HG02973 (cell line): ENCODE data around the gene ANKRD60.
A peak's percentile ranks its signal among the peaks of the same experiment; 100 is the strongest.

Experiments used
- ATAC-seq: cut with Tn5 transposase; IDR thresholded peaks from one replicate; pipeline ENCODE4 v1.9.1; 2021; ENCODE audit warnings: moderate library complexity; ENCODE audit not compliant: unreplicated experiment

ANKRD60 gene

GRCh38 chr20:58224974-58225373 is 3.5 kb downstream of the ANKRD60 start:
- ATAC-seq: no peak

- ATAC-seq: no peak
These were observed 4.4 kb downstream of the ANKRD60 start for GRCh38 chr20:58224097-58224496.

- no peak for ATAC-seq
These were observed 5.0 kb downstream of the ANKRD60 start for GRCh38 chr20:58223358-58223941.

GRCh38 chr20:58222446-58222845 is 6.0 kb downstream of the ANKRD60 start:
- ATAC-seq: no peak

- ATAC-seq: no peak
These were observed 9.1 kb downstream of the ANKRD60 start for GRCh38 chr20:58219342-58219700.

- no peak for ATAC-seq
These were observed 9.7 kb downstream of the ANKRD60 start for GRCh38 chr20:58218665-58219341.

- ATAC-seq: no peak
These were observed 12.1 kb downstream of the ANKRD60 start for GRCh38 chr20:58216334-58216733.

GRCh38 chr20:58215116-58215515 is 13.3 kb downstream of the ANKRD60 start:
- ATAC-seq: no peak

GRCh38 chr20:58214310-58214709 is 14.1 kb downstream of the ANKRD60 start:
- ATAC-seq: no peak

GRCh38 chr20:58213716-58214115 is 14.7 kb downstream of the ANKRD60 start:
- no peak for ATAC-seq

GRCh38 chr20:58213121-58213520 is 15.3 kb downstream of the ANKRD60 start:
- no peak for ATAC-seq

GRCh38 chr20:58212636-58213035 is 15.8 kb downstream of the ANKRD60 start:
- no peak for ATAC-seq

- ATAC-seq: no peak
These were observed 18.1 kb downstream of the ANKRD60 start for GRCh38 chr20:58210398-58210747.

- peak; percentile 71 for ATAC-seq
These were observed 18.6 kb downstream of the ANKRD60 start for GRCh38 chr20:58209652-58210397.

GRCh38 chr20:58208944-58209343 is 19.5 kb downstream of the ANKRD60 start:
- no peak for ATAC-seq

GRCh38 chr20:58205850-58206249 is 22.6 kb downstream of the ANKRD60 start:
- no peak for ATAC-seq

- no peak for ATAC-seq
These were observed 26.4 kb downstream of the ANKRD60 start for GRCh38 chr20:58202044-58202443.

- ATAC-seq: no peak
These were observed 26.8 kb downstream of the ANKRD60 start for GRCh38 chr20:58201616-58202015.

- ATAC-seq: no peak
These were observed 29.0 kb downstream of the ANKRD60 start for GRCh38 chr20:58199469-58199868.

- no peak for ATAC-seq
These were observed 29.5 kb downstream of the ANKRD60 start for GRCh38 chr20:58198901-58199355.

- no peak for ATAC-seq
These were observed 30.1 kb downstream of the ANKRD60 start for GRCh38 chr20:58198384-58198783.

GRCh38 chr20:58197185-58197469 is 31.3 kb downstream of the ANKRD60 start:
- ATAC-seq: no peak
